ENCODE measurements around the gene STXBP6. TPM values are rescaled to one million over a fixed set of nuclear protein-coding genes. Genes with fewer than 3 reads are reported as not detected.

The STXBP6 gene
- total and polyA plus RNA-seq, 2 donors (not counting 3 experiments of a cell fraction or from before 2014, with no cell fraction given): 0.06 TPM; not detected in 1

GRCh38 chr14:25086821-25087396, 37.0 kb upstream of the STXBP6 start:
- FAIRE-seq (no peak), DNase-seq (ENCODE audit: low read depth, low spot score) (no peak)
- Histone ChIP-seq H3K27me3 (ENCODE audit: control insufficient read depth in 2 of 2, insufficient read depth in 2 of 2, low read length in 2 of 2) (no peaks in the 10 kb centered on the region), H2AFZ (ENCODE audit: low read depth, low read length) (no peak overlapping the region), H3K27ac (ENCODE audit: insufficient read depth, low read depth, low read length) (no peak overlapping the region), H3K36me3 (ENCODE audit: control insufficient read depth in 2 of 2, extremely low read depth in 1 of 2, insufficient read depth in 2 of 2, low read length in 2 of 2) (no peaks in the 10 kb centered on the region), H3K4me3 (replicated peaks in 1 of 3; ENCODE audit: insufficient read depth in 1 of 3, low read depth in 1 of 3, low read length in 3 of 3) (no peak overlapping the region), H3K9ac (replicated peaks; ENCODE audit: extremely low read depth, insufficient read depth, low read length) (no peak overlapping the region), H3K4me2 (ENCODE audit: insufficient read depth, low read length) (no peak overlapping the region), H4K20me1 (replicated peaks; ENCODE audit: control insufficient read depth, extremely low read depth, insufficient read depth, low read length) (no peaks in the 10 kb centered on the region), H3K79me2 (ENCODE audit: control insufficient read depth, insufficient read depth, low read length) (no peaks in the 10 kb centered on the region), H3K4me1 (ENCODE audit: control insufficient read depth, extremely low read depth, insufficient read depth, low read length) (no peaks in the 10 kb centered on the region), H3K9me1 (replicated peaks; ENCODE audit: control insufficient read depth, extremely low read depth, insufficient read depth, low read length) (no peaks in the 10 kb centered on the region), H3K9me3 (replicated peaks; ENCODE audit: control insufficient read depth, insufficient read depth, low read length) (no peaks in the 10 kb centered on the region)
- intact Hi-C loops (cut with micrococcal nuclease): no loop called here
- ChIA-PET POLR2A (no interaction called here), CTCF (no interaction called here)
- TF ChIP-seq JUN (IDR thresholded peaks at IDR 0.05; ENCODE audit: borderline replicate concordance, insufficient read depth, insufficient read length, low read depth): no peak
- no peak for TF ChIP-seq EZH2 (IDR thresholded peaks at IDR 0.05; ENCODE audit: borderline replicate concordance, low read depth, low read length, severe bottlenecking)
- no peak for TF ChIP-seq CTCF (IDR thresholded peaks at IDR 0.05; ENCODE audit: extremely low read depth in 1 of 2, insufficient read depth in 1 of 2, low read depth in 1 of 2, low read length in 2 of 2)
- TF ChIP-seq MAX (IDR thresholded peaks at IDR 0.05; ENCODE audit: insufficient read depth, insufficient read length): no peak
- TF ChIP-seq POLR2A (IDR thresholded peaks at IDR 0.05; ENCODE audit: low read depth, low read length): no peak
- dilution Hi-C loops (cut with MboI; ENCODE audit: extremely low pct_ligation_motif_present, low sequenced_read_pairs): no loop called here
- no TSS peak for BruUV-seq (replicated peaks)

- Histone ChIP-seq H3K36me3 (ENCODE audit: control insufficient read depth in 2 of 2, extremely low read depth in 1 of 2, insufficient read depth in 2 of 2, low read length in 2 of 2) (no peaks in the 10 kb centered on the region), H3K9me1 (replicated peaks; ENCODE audit: control insufficient read depth, extremely low read depth, insufficient read depth, low read length) (no peaks in the 10 kb centered on the region), H3K4me2 (ENCODE audit: insufficient read depth, low read length) (no peak overlapping the region), H3K9me3 (replicated peaks; ENCODE audit: control insufficient read depth, insufficient read depth, low read length) (no peaks in the 10 kb centered on the region), H3K4me1 (ENCODE audit: control insufficient read depth, extremely low read depth, insufficient read depth, low read length) (no peaks in the 10 kb centered on the region), H3K9ac (replicated peaks; ENCODE audit: extremely low read depth, insufficient read depth, low read length) (no peak overlapping the region), H3K27ac (ENCODE audit: insufficient read depth, low read depth, low read length) (no peak overlapping the region), H3K79me2 (ENCODE audit: control insufficient read depth, insufficient read depth, low read length) (no peaks in the 10 kb centered on the region), H3K27me3 (ENCODE audit: control insufficient read depth in 2 of 2, insufficient read depth in 2 of 2, low read length in 2 of 2) (no peaks in the 10 kb centered on the region), H4K20me1 (replicated peaks; ENCODE audit: control insufficient read depth, extremely low read depth, insufficient read depth, low read length) (no peaks in the 10 kb centered on the region), H2AFZ (ENCODE audit: low read depth, low read length) (no peak overlapping the region), H3K4me3 (replicated peaks in 1 of 3; ENCODE audit: insufficient read depth in 1 of 3, low read depth in 1 of 3, low read length in 3 of 3) (no peak overlapping the region)
- ChIA-PET POLR2A (no interaction called here), CTCF (no interaction called here)
- dilution Hi-C loops (cut with MboI; ENCODE audit: extremely low pct_ligation_motif_present, low sequenced_read_pairs) (no loop called here), intact Hi-C loops (cut with micrococcal nuclease) (no loop called here)
- no peak for TF ChIP-seq POLR2AphosphoS5 (IDR thresholded peaks at IDR 0.05; ENCODE audit: insufficient read depth, low read depth, low read length)
- no peak for TF ChIP-seq MAX (IDR thresholded peaks at IDR 0.05; ENCODE audit: insufficient read depth, insufficient read length)
- BruUV-seq (replicated peaks): no TSS peak
- no peak for FAIRE-seq
- DNase-seq (ENCODE audit: low read depth, low spot score): no peak
Measured at GRCh38 chr14:25086081-25086480, 36.1 kb upstream of the STXBP6 start.

Measured in endothelial cell of umbilical vein (primary cell).